ENCODE data around the gene MICU1.
"Not testable (repeated sequence)": the region's sequence is repeated elsewhere in the genome, so short reads cannot be mapped to it uniquely, and the experiment has no call there.

The MICU1 gene

GRCh38 chr10:72503241-72503640, 122.6 kb downstream of the MICU1 start:
- DNase-seq: no peak

GRCh38 chr10:72502581-72502980, 123.3 kb downstream of the MICU1 start:
- no peak for DNase-seq

GRCh38 chr10:72499701-72500100, 126.2 kb downstream of the MICU1 start:
- no peak for DNase-seq

DNA sequence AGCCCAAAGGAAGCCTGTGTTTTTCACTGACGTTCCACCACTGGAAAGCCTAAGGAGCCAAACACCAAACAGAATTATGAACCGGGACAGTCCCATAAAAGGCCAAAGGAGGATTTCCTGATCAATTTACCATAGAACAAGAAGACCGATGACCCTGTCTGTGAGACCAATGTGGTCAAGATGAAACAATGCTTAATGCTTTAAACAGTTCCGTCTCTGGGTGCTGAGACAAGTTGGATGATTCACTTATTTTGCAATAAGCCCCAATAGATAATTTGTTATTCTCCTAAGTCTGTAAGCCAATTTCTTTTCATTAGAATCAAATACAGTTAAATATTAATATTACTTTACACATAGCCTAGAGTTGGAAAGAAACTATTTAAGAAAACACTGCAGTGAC, 134.9 kb downstream of the MICU1 start:
- no peak for DNase-seq

DNA sequence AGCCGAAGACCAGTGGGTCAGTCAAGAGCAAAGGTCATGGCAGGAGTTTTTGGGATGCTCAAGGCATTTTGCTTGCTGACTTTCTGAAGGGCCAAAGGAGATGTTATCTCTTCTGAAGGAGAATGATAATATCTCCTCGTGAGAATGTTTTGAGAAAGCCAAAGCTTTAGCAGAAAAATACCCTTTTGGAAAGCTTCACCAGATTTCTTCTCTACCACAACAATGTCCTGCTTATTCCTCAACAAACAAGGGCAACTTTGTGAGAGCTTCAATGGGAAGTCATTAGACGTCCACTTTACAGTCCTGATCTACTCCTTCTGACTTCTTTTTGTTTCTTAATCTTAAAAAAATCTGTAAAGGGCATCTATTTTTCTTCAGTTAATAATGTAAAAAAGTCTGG, 138.4 kb downstream of the MICU1 start:
- DNase-seq: no peak

- no peak for DNase-seq
These were observed 138.8 kb downstream of the MICU1 start for GRCh38 chr10:72487116-72487515.

DNA sequence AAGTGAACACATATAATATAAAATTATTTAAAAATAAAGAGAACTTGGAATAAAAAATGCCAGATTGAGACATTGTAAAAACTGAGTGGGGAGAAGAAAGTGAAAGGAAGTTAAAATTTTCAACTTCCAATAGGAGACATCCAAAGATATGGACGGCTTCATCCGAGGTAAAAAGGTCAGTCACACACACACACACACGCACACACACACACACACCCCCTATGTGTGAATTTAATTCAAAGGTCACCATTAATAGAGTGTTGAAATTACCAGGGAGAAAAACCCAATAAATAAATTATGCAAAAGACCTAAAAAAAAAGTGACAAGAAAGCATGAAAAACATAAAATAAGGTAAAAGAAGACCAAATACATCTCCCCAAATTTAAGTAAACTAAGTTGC, 140.2 kb downstream of the MICU1 start:
- no peak for DNase-seq

GRCh38 chr10:72484521-72484920, 141.4 kb downstream of the MICU1 start:
- no peak for DNase-seq

GRCh38 chr10:72483471-72483870, 142.4 kb downstream of the MICU1 start:
- no peak for DNase-seq

DNA sequence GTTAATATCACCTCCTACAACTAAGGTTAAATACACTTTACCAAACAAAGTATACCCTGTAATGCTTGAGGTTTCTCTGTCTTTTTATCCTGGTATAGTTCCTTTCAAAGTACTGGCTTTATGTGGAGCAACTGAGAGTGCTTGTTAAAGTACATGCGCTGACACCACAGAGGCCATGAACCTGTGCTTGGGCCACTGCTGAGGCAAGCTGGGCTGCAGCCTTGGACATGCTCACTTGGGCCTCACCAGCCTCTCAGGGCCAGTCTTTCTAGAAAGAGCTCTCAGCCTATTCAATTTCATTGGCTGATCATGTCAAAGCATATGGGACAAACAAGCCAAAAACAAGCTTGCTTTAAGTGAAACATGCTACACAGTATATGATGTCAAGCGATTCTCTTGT, 145.0 kb downstream of the MICU1 start:
- DNase-seq: no peak

GRCh38 chr10:72477463-72477862, 148.4 kb downstream of the MICU1 start:
- no peak for DNase-seq

- DNase-seq: no peak
These were observed 153.6 kb downstream of the MICU1 start for GRCh38 chr10:72472306-72472705.

DNA sequence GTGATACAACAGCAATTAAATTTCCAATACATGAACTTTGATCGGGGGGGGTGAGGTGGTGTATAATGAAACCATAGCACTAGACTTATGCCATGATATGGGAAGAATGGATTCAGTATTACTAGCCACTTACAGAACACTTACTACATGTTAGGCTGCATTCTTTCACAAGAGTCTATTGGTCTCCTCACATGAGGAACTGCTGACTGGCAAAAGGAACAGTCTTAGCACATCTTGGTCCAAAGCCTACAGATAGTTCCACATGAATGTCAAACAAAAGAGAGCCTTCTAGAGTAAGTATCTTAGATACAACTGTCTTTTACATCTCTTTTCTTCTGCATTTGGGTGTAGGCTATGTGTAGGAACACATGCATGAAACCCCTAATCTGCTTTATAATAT, 155.2 kb downstream of the MICU1 start:
- no peak for DNase-seq

- DNase-seq: not testable (repeated sequence)
These were observed 158.8 kb downstream of the MICU1 start for GRCh38 chr10:72467064-72467463.

DNA sequence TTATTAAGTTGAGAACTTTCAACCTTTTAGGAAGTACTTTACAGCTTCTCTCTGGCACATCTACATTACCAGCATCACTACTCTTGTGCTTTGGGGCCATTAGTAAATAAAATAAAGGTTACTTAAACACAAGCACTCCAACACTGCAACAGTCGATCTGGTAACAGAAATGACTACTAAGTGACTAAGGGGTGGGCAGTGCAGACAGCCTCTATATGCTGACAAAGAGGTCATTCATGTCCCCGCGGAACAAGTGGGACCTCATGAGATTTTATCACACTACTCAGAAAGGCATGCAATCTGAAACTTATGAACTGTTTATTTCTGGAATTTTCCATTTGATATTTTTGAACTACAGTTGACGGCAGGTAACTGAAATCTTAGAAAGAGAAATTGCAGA, 159.9 kb downstream of the MICU1 start:
- no peak for DNase-seq

DNA sequence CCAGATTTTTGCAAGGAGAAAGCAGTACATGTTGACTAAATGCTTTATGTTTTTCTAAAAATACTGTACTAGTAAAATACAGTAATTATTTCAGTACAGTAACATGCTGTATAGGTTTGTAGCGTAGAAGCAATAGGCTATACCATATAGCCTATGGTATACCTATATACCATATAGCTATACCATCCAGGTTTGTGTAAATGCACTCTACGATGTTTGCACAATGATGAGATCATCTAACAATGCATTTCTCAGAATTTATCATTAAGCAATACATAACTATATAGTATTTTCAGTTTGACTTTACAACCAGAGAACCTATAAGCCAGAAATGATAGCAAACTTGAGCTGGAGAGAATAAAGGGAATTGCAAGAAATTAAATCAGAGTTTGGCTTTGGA, 161.4 kb downstream of the MICU1 start:
- DNase-seq: no peak

GRCh38 chr10:72462261-72462660, 163.6 kb downstream of the MICU1 start:
- DNase-seq: no peak

DNA sequence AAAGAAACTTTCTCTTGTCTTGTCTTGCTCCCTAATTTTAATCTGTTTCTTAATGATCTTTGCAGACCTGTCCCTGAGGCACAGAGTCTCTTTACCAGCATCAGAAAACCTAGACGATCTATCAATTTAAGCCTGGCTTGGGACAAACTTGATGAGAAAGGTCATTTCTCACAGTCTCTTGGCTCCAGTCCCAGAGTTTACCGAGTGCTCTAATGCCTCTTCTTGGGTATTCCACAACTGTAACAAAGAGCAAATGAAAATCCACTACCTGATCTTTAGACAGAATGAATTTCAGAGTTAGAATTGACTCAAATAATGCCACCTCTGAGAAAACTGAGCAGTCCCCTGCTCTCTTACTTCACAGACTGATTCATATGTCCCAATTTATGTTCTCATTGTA, 164.8 kb downstream of the MICU1 start:
- no peak for DNase-seq

DNA sequence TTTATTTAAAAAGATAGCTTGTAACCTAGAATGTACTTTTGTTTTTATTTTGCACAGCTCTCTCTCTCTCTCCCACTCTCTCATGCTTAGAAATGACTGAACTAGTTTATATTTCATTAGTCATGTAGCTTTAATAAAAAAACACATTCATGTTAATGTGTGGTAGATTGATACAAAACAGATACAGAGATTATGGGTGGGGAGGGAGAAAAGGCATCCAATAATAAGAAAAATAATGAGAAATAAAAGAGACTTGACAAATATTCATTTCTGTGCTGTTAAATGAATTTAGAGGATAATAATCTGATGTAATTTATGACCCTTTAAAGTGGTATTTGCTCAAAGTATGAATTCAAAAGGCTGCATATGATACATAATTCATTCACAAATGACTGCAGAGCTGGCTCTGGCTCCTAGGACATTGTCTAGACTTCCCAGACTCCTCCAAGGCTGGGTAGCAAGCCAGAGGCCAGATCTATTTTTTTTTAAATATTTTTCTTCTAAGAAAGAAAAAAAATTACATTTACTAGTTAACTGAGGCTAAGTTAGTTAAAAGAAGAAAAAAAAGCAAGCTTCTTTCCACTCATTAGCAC, 165.5 kb downstream of the MICU1 start:
- no peak for DNase-seq

DNA sequence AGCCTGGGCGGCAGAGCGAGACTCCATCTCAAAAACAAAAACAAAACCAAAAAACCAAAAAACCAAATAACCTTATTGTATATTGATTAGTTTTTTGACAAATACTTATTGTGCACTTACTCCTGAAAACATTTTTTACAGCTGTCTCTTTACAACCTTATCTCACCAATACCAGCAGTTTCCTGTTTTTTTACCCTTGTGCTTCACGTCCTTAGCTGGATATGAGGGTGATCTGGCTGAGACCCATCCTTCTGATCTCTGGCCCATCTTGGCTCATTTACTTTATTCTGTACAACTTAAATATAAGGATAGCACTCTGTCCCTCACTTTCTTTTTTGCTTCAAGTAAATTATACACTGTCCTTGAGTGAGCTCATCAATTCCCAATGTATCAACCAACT, 166.6 kb downstream of the MICU1 start:
- DNase-seq: no peak

DNA sequence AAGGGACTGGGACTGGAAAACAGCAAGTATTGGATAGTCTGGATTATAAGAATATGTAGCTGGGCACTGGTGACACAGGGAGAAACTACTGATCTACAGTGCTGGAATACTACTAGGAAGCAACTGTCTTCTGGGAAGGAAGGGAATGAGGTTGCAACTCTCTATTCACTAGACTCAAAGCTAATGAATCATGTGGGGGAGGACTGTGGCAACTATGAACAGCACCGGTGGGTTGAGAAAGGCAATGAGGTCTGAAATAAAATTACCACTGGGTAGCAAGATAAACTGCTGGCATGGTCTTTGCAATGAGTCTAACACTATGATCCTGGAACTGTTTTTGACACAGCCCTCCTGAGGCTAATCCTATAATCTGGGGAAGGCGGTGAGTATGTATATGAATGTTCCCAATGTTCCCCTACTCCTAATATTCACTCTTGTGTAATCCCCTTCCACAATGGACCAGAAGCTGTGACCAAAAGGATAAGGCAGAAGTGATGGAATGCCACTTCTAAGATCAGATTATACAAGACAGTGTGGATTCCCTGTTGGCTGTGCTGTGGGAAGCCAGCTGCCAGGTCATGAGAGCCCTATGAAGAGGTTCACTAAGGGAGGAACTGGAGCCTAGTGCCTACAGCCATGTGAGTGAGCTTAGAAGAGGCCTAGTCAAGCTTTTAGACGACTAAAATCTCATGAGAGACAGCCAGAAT, 169.8 kb downstream of the MICU1 start:
- no peak for DNase-seq

DNA sequence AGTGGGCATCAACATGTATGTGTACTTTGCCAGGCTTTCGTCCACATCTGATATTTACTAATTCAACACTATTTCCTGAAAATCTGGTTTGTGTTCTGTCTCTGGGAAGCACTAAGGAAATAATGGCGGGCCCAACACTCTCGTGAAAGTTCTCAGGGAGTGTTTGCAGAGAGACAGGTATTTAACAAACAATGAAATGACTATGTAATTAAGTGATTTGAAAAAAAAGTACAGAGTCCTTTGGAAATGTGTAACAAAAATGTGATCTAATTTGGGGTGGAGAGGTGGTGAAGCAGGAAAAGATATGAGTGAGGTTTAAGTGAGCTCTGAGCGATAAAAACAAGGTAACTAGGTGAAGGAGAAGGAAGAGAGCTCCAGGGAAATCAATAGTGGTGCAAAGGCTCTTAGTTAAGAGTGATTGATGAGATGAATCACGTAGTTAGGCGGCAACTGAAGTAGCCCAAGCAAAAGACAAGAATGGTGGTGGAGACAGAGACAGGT, 175.9 kb downstream of the MICU1 start:
- DNase-seq: no peak

- DNase-seq: no peak
These were observed 180.0 kb downstream of the MICU1 start for GRCh38 chr10:72445851-72446250.

DNA sequence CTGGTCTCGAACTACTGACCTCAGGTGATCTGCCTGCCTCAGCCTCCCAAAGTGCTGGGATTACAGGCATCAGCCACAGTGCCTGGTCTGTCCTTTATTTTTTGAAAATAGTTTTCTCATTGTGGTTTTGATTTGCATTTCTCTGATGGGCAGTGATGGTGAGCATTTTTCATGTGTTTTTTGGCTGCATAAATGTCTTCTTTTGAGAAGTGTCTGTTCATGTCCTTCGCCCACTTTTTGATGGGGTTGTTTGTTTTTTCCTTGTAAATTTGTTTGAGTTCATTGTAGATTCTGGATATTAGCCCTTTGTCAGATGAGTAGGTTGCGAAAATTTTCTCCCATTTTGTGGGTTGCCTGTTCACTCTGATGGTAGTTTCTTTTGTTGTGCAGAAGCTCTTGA, 182.9 kb downstream of the MICU1 start:
- DNase-seq: not testable (repeated sequence)

DNA sequence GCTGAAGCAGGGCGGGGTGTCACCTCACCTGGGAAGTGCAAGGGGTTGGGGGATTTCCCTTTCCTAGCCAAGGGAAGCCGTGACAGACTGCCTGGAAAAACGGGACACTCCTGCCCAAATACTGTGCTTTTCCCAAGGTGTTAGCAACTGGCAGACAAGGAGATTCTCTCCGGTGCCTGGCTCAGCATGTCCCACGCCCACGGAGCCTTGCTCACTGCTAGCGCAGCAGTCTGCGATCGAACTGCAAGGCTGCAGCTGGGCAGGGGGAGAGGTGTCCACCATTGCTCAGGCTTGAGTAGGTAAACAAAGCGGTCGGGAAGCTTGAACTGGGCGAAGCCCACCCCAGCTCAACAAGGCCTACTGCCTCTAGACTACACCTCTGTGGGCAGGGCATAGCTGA, 190.3 kb downstream of the MICU1 start:
- no peak for DNase-seq

All from NCI-H2107 (cell line).